GM06990 (cell line): ENCODE data around the gene RPTOR.
"Not testable (repeated sequence)": the region's sequence is repeated elsewhere in the genome, so short reads cannot be mapped to it uniquely, and the experiment has no call there.

Experiments
- DNase-seq: peaks from one replicate; pipeline ENCODE4 v3.0.0-alpha.2; 2011; ENCODE audit not compliant: insufficient read length; ENCODE audit errors: extremely low read depth
- H3K27me3 ChIP-seq: replicated peaks from 2 replicates; pipeline ENCODE4 v1.6.0; 2011; ENCODE audit warnings: low read length; ENCODE audit not compliant: control insufficient read depth, insufficient read depth
- H3K36me3 ChIP-seq: 2 replicates; pipeline ENCODE4 v1.5.1; 2011; ENCODE audit warnings: low read length; ENCODE audit not compliant: control insufficient read depth, insufficient read depth
- H3K4me3 ChIP-seq: replicated peaks from 2 replicates; pipeline ENCODE4 v1.5.1; 2011; ENCODE audit warnings: low read depth, mild to moderate bottlenecking, control low read depth, low read length
- TF ChIP-seq, protein P1 (sequence below): IDR thresholded peaks from 2 replicates; pipeline ENCODE4 v1.5.1; 2011; ENCODE audit warnings: low read length, control low read depth, mild to moderate bottlenecking, inconsistent platforms; ENCODE audit not compliant: insufficient read depth, poor library complexity, severe bottlenecking

The RPTOR gene

DNA sequence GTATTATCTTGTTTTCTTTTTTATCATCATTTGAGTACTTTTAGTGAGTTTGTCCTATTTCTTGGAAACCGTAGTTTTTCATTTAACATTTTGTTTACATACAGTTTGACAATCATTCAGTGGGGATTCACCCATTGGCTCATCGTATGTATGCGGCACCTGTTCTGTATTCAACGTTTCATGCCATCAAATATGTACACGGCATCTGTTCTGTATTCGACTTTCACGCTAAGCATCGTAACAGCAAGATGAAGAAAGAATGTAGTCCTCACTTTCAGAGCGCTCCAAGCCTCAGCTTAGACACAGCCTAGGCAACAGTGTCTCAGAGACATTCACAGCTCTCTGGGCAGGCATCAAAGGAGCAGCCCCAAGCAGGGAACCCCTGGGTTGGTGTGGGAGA lies 269.9 kb downstream of the RPTOR start:
- DNase-seq = no peak
- TF ChIP-seq, protein P1, sequence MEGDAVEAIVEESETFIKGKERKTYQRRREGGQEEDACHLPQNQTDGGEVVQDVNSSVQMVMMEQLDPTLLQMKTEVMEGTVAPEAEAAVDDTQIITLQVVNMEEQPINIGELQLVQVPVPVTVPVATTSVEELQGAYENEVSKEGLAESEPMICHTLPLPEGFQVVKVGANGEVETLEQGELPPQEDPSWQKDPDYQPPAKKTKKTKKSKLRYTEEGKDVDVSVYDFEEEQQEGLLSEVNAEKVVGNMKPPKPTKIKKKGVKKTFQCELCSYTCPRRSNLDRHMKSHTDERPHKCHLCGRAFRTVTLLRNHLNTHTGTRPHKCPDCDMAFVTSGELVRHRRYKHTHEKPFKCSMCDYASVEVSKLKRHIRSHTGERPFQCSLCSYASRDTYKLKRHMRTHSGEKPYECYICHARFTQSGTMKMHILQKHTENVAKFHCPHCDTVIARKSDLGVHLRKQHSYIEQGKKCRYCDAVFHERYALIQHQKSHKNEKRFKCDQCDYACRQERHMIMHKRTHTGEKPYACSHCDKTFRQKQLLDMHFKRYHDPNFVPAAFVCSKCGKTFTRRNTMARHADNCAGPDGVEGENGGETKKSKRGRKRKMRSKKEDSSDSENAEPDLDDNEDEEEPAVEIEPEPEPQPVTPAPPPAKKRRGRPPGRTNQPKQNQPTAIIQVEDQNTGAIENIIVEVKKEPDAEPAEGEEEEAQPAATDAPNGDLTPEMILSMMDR = no peak
- Histone ChIP-seq H3K27me3 (no peaks in the 10 kb centered on the region), H3K4me3 (no peak overlapping the region), H3K36me3 (peaks cover 2% of the 10 kb centered on the region)

DNA sequence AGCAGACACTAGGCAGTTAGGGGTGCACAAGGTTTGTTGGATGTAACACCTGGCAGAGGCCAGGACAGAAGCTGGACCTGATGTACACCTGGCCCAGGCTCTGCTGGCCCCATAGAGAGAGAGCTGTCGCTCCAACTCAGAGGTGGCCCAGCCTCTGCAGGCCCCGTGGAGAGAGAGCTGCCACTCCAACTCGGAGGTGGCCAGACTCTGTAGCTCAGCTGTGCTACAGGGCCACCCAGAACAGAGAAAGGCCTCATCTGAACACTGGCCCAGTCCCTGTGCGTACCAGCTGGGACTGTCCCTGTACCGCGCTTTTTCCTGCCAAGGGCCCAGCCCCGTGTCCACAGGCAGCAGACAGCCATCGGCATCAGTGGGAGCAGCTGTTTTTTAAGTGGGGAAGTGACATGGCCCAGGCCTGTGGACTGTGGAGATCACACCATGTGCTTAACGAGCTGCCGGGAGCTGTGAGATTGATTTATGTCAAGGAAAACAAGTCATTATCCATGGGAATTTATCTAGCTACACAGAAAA lies 270.6 kb downstream of the RPTOR start:
- Histone ChIP-seq H3K27me3 (no peaks in the 10 kb centered on the region), H3K36me3 (peaks cover 2% of the 10 kb centered on the region), H3K4me3 (no peak overlapping the region)
- TF ChIP-seq, protein P1 = no peak
- DNase-seq = no peak

DNA sequence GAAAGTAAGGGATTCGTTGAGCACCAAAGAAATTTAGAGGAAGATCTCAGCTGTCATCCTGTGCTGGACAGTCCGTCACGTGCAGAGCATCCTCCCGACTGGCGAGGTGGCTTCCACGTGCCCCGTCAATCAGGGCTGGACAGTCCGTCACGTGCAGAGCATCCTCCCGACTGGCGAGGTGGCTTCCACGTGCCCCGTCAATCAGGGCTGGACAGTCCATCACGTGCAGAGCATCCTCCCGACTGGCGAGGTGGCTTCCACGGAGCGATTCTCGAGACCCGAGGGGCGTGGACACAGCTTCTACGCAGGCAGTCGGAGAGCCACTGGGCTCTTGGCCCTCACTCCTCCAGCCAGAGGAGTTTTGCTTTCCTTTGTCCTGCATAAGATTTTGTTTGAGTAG lies 271.1 kb downstream of the RPTOR start:
- not testable (repeated sequence) for DNase-seq, H3K27me3 ChIP-seq, H3K36me3 ChIP-seq, H3K4me3 ChIP-seq

DNA sequence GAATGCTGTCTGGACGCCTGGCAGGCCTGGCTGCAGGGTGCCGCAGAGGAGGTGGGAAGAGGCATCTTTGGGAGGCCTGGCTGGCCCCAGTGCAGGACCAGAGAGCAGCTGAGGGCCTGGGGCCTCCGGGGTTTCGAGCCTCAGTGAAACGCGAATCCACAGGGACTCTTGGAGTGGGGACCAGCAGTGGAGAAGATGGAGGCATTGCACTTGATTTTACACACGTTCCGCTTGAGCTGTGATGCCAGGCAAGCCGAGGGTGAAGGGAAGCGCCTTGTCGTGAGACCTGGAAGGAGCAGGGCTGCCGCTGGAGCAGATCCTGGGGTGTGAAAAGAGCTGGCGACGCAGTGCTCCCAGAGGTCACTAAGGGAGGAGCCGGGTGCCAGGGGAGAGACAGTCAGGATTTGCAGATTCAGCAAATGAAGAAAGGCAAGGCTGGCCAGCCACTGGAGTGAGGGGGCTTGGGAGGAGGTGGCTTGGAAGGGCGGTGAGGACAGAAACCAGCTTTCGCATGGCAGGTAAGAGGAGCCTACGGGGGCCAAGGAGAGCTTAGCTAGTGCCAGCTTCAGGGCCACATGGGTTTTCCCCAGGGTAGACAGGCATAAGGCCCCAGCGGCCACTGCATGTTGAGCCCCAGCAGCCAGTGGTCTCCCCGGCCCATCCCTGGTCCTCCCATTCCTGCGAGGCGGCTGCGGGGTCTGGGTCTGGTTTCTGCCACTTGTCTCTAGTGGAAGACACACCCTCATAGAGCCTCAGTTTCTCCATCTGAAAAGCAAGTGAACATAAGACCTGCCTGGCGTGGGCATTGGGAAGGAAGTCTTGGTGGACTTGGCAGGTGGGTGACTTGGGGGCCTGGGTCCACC lies 271.8 kb downstream of the RPTOR start:
- TF ChIP-seq, protein P1 = no peak
- H3K4me3 ChIP-seq = no peak overlapping the region
- no peak for DNase-seq
- peaks cover 2% of the 10 kb centered on the region for H3K36me3 ChIP-seq
- no peaks in the 10 kb centered on the region for H3K27me3 ChIP-seq

DNA sequence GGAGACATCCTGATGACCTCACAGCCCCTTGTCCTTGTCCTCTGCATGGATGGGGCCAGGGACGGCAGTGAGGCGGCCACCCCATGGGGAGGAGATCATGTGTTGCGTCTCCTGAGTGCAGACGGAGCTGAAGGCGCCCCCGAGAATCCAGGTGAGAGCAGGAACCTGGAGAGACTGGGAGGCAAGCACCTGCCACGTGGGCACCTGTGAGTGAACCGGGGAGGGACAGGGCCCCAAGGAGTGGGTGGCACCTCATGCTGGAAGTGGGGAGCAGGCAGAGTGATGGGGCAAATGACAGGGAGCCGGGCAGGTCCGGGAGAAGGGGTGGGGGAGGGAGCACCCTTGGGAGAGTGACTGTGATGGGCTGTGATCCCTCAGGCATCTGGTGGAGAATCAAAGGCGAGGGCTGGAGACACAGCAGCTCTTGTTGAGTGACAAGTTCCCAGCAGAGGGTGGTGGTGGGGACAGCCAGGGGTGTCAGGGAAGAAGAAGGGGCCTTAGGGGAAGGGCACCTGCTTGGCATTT lies 272.7 kb downstream of the RPTOR start:
- TF ChIP-seq, protein P1 = no peak
- H3K27me3 ChIP-seq = no peaks in the 10 kb centered on the region
- DNase-seq = no peak
- peaks cover 2% of the 10 kb centered on the region for H3K36me3 ChIP-seq
- no peak overlapping the region for H3K4me3 ChIP-seq

DNA sequence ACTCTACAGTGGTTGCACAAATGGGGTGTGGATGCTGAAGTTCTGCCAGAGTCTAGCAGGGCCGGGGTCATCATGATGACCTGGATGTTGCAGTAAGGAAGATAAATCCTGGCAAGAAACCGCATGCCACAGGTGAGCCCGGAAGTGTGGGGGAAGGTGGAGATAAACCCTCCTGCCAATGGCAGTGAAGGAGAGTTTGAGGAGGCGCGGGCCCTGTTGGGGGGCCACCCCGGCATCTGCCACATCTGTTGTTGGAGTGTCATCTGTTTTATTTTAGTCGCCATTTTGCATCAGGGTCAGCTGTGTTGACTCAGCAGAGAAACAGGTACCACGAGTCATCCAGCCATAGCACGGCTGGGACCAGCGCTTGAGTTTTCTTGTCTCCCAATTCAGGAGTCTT lies 273.2 kb downstream of the RPTOR start:
- Histone ChIP-seq H3K36me3 (no peaks in the 10 kb centered on the region; the same call in 1 of the 2 replicates), H3K4me3 (no peak overlapping the region), H3K27me3 (no peaks in the 10 kb centered on the region)
- DNase-seq = no peak
- TF ChIP-seq, protein P1 = no peak
